Posterior cingulate gyrus (tissue), 11 donors: ENCODE results near the gene PARP9.
"Not testable (repeated sequence)": the region's sequence is repeated elsewhere in the genome, so short reads cannot be mapped to it uniquely, and the experiment has no call there.

Source experiments
- DNase-seq, 10 donors: peaks; one replicate each; pipeline versions ENCODE4 v3.0.0 to v3.0.0-alpha.2; 2020 to 2021; ENCODE audit warnings: mixed read lengths in 3 of 10
- intact Hi-C: fragments of 100-400 bp; cut with DNase I; formaldehyde crosslinking; loops from one replicate; pipeline ENCODE4 v1.15.1; 2023

PARP9 gene

DNA sequence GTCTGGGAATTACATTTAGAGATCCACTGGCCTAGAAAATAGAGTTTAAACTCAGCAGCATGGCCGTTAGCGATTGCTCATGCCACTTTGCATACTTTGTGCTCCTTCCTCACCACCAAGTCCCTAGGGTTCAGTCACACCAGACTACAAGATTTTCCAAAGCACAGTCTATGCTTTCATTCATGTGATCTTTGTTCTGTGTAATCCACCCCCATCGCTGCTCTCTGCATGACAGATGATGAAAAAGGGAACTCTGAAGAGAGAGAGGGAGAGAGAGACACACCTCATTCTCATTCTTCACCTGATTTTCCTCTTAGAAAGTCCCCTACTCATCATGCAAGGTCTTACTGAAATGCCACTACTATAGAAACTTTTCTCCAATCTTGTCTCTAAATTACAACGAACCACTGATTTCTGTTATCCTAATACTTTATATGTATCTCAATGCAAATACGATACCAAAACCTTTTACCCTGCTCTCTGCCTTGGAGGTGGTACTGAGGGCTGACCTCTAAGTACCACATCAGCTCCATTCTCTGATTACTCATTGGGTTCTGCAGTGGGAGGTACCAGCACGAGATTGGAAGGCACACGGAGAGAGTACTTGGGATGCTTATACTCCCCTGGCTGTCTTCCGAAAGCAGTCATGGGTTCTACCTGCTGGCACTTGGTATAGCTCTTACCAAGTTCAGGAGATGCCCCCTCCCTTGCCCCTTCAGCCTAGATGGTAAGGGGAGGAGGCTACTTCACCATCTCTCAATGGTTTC lies 12.3 kb upstream of the PARP9 start:
- intact Hi-C loops = no loop called here
- DNase-seq = no peak

DNA sequence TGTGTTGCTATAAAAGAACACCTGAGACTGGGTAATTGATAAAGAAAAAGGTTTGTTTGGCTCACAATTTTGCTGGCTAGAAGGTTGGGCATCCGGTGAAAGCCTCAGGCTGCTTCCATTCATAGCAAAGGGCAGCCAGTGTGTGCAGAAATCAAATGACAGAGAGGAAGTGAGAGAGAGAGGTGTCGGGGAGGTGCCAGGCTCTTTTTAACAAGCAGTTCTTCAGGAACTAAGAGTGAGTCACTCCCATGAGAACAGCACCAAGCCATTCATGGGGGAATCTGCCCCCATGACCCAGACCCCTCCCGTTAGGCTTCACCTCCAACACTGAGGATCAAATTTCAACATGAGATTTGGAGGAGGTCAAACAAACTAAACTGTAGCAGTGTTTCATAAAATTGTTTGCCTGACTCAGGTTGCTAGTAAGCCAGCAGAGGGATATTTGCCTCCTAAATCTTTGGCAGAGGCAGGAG lies 8.9 kb upstream of the PARP9 start:
- intact Hi-C loops = no loop called here
- DNase-seq = no peak

DNA sequence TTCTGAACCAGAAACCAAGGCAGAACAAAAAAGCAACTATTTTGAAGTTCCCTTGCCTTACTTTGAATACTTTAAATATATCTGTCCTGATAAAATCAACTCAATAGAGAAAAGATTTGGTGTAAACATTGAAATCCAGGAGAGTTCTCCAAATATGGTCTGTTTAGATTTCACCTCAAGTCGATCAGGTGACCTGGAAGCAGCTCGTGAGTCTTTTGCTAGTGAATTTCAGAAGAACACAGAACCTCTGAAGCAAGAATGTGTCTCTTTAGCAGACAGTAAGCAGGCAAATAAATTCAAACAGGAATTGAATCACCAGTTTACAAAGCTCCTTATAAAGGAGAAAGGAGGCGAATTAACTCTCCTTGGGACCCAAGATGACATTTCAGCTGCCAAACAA lies 4.7 kb upstream of the PARP9 start:
- intact Hi-C loops = no loop called here

DNA sequence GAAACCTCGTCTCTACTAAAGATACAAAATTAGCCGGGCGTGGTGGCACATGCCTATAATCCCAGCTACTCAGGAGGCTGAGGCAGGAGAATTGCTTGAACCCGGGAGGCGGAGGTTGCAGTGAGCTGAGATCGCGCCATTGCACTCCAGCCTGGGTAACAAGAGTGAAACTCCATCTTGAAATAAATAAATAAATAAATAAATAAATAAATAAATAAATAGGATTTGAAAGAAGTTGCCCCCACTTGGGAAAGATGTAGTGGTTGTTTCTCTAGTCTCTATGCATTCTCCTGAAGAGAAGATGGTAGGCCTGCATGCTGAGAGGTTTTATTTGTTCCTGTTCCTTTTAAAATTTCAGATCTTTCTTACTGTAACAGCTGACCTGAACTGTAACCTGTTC lies 4.0 kb upstream of the PARP9 start:
- DNase-seq, intact Hi-C loops: not testable (repeated sequence)

More for the DNA sequence above, 4.7 kb upstream of the PARP9 start:
- no peak for DNase-seq

DNA sequence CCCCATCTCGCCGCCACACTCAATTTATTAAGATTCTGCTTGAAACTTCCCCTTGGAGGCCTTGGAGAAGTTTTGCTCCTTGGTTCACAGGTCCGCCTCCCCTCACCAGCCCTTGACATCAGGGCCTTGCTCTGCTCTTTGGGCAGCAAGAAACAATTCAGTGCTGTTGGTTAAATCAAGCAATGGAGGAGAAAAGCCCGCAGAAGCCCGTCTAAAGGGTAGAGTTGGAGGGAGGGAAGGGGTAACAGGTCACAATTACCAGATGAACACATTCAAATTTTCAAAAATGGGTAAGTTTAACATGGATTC lies 429 bp downstream of the PARP9 start:
- intact Hi-C loops = no loop called here
- no peak for DNase-seq

DNA sequence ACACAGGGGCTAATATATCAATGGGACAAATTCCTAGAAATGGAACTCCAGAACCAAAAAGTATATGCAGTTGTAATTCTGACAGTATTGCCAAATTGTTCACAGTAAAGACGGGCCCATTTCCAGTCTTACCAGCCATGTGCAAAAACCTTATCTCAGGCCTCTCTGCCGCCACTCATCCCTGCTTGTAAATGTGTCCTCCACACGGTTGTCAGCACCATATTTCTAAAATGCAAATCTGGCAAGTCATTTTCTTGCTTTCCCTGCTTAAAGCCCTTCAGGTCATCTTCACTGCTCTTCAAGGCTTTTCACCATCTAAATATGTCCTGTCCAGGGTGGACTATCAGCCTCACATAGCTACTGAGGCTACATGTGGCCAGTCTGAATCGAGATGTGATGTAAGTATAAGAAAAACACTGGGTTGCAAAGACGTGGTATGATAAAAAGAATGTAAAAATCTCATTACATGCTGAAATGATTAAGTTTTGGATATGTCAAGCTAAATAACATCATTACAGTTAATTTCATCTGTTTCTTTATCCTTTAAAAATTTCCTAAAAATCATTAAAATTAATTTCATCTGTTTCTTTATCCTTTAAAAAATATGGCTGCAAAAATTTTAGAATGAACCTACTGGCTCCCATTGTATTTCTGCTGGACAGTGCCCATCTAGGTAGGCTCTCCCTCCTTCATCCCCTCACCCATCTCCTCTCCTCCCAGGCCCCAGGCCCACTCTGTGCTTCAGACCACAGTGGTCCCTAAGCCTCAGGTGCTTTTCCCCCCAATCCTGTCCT lies 980 bp downstream of the PARP9 start:
- intact Hi-C loops = no loop called here
- no peak for DNase-seq

DNA sequence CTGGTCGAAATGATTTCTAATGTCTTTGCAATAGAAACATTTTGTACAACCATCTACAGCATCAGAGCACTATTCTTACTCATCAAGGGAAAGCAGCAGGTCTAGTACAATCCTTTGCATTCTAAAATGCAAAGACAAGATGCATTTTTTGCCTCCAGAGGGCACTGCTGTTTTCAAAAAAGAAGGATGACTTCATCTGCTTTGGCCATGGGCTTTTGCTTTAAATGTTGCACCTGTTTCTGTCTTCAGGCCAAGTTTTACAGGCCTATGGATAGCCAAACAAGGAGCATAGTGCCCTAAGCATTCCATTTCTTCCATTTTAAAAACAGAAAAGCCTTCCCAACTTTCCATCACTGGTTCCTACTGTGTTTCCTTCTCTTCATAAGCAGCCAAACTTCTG lies 3.4 kb downstream of the PARP9 start:
- no peak for DNase-seq
- intact Hi-C loops = loop anchor here (2.0 kb wide), 1 partner anchor 118 kb away; no protein-coding TSS in a partner anchor

DNA sequence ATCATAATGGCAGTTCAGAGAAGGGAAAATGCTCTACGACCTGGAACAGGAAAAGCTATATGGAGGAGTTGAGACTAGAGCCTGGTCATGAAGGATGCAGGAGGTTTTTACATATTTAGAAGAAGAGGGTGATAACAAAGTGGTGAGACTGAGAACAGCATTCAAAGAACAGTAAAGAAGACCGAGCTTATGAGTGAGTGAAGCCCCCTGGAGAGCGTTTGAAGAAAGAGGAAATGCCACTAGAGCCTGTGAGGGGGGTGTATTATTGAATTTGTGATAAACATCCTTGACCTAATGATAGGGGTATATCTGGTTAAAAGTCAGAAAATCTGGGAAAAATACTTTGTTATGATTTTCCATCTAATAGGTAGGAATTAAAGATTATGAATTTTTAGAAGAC lies 4.2 kb downstream of the PARP9 start:
- DNase-seq = no peak
- intact Hi-C loops = loop anchor here (2.0 kb wide), 1 partner anchor 119 kb away; no protein-coding TSS in a partner anchor

DNA sequence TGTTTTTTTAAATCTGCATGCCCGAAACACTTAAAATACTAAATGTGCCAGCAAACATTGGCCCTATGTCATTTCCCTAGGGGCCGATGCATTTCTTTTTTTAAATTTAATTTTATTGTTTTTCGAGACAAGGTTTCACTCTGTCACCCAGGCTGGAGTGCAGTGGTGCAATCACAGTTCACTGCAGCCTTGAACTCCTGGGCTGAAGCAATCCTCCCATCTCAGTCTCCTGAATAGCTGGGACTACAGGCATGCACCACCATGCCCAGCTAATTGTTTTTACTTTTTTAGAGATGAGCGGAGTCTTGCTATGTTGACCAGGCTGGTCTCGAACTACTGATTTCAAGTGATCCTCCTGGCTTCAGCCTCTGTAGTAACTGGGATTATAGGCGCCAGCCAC lies 5.5 kb downstream of the PARP9 start:
- intact Hi-C loops = no loop called here
- DNase-seq = no peak

DNA sequence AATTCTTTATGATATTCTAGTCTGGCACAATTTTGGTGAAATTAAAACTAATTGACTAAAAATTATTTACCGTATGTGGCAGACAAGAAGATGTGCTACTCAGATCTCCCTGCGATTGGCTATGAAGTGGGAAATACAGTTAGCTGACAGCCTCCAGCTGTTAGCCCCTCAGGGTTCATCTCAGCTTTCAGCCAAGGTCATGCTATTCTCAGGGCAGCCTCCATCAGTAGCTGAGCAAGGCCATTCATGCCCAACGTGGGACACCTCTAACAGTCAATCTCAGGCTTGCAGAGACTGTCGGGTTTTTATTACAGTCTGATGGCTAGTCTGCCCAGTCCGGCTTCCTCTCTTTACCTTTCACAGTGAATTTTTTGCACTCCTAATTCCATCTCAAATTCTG lies 6.7 kb downstream of the PARP9 start:
- intact Hi-C loops = no loop called here
- DNase-seq = no peak

DNA sequence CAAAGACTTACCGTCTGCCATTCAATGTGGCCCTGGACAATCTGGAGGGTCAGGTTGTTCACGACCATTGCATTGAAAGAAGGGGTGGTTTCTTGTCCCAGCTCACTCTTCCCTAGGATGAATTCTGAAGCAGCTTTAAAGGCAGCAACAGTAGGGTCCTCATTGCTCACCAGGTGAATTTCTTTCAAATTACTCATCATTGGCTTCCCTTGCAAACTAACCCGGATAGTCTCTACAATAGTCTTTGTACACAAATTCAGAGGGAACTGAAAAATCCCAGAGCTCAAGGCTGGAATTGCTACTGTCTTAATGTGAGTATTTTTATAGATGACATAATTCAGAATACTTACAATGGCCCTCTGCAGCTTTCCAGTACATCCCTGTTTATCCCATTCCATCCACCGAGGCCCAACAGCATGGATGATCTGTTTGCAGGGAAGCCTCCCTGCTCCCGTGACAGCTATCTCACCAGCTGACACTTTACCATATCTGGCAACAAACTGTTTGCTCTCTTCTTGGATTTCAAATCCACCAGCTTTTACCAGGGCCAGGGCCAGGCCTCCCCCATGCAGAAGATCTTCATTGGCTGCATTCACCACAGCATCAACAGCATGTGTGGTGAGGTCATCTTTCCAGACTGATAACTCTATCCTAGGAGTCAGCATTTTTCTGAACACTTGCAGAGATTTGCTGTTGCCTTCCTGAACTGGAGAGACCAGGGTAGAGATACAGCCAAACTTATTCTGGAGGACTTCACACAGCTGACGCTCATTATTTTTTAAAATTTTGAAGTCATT lies 8.6 kb downstream of the PARP9 start:
- intact Hi-C loops = no loop called here
- no peak for DNase-seq

DNA sequence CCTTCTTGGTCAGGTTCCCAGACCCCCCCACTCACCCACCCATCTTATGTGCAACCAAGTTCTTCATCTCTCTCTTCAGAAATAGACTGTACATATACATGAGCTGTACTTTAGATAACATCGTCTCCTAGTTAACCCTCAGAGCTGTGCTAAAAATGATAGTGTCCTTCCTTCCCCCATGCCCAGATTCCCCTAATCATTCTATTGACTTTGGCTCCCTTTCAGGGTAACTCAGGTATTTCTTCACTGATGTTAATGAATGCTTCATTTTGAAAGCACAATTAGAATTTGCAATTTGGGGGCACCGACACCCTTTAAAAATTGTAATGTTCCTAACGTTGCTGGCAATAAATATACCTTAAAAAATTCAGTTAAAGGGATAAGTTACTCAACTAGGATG lies 10.9 kb downstream of the PARP9 start:
- intact Hi-C loops = no loop called here

DNA sequence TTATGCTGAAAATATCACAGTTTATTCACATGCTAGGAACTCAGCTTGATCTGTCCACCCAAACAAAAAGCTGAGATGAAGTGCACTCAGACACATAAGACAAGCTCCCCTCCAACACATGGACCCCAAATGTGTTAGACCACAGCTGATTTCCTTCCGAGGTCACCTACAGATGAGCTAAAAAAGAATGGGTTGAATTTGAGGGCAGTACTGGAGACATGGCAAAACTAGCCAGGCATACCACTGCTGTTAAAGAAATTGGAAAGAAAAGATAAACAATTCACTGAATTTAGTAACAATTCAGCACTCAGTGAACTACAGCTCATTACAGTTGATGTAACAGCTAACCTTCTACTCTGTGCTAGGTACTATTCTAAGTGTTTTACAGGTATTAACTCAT lies 15.5 kb downstream of the PARP9 start:
- DNase-seq = no peak
- intact Hi-C loops = no loop called here

More for the DNA sequence above, 10.9 kb downstream of the PARP9 start:
- DNase-seq = no peak

DNA sequence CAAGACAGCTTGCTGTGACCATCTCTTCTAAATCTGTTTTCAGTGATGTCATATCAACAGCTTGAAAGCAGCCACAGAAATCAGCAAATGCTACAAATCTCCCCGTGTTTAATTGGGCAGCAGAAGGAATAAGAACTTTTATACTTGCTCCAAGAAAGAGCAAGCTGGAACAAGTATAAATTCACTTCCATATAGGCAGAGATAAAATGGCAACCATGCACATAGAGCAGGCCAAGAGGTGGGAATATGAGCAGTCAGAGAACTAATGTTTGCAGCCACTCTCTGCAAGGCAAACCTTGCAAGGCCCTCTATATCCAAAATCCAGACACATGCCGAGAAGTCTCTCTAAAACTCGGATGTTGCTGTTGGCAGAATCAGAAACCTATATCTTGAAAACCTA lies 16.0 kb downstream of the PARP9 start:
- intact Hi-C loops = no loop called here
- DNase-seq = no peak

DNA sequence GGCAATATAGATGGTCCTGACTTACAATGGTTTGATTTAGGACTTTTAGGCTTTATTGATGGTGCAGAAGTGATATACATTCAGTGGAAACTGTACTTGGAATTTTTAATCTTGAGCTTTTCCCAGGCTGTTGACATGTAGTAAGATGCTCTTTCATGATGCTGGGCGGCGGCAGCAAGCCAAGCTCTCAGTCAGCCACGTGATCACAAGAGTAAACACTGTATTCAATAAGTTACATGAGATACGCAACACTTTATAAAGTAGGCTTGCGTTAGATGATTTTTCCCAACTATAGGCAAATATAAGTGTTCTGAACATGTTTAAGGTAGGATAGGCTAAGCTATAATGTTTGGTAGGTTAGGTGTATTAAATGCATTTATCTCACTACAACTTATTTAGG lies 17.9 kb downstream of the PARP9 start:
- intact Hi-C loops = no loop called here
- DNase-seq = no peak

DNA sequence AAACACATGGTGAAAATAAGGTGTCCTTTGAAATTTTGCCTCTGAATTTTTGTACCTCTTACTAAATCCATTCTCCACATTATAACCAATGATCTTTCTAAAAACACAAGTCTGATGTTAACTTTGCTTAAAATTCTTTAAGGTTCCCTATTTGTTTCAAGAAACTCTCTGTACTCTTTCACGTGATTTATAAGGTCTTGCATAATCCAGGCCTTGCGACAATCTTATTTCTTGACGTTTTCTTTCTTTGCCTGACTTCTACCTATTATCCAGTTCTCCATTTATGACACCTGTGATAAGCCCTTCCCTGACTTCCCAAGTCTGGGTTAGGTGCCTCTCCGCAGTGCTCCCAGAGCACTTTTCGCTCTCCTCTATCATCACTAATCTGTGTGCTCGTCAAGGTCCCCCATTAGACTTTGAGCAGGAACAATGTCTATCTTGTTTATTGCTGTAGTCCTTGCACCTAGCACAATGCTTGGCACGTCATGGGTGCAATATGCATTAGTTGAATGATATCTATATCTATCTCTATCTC lies 25.1 kb downstream of the PARP9 start:
- no peak for DNase-seq
- intact Hi-C loops = no loop called here

DNA sequence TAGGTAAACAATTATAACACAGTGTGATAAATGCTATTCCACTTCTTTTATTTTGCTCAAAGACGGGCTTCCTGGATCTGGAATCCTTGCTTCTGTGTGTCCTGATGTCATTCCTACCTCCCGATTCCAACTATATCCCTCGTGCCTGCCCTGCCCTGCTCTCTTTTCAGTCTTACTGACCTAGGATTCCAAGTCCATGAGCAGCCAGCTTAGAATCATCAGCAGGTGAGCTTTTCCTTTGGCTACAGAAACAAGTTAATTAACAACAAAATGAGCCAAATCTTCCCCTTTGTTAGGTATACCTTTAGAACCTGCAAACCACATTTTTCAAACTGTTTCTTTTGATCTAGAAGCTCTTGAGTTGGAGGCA lies 27.5 kb downstream of the PARP9 start:
- intact Hi-C loops = no loop called here

DNA sequence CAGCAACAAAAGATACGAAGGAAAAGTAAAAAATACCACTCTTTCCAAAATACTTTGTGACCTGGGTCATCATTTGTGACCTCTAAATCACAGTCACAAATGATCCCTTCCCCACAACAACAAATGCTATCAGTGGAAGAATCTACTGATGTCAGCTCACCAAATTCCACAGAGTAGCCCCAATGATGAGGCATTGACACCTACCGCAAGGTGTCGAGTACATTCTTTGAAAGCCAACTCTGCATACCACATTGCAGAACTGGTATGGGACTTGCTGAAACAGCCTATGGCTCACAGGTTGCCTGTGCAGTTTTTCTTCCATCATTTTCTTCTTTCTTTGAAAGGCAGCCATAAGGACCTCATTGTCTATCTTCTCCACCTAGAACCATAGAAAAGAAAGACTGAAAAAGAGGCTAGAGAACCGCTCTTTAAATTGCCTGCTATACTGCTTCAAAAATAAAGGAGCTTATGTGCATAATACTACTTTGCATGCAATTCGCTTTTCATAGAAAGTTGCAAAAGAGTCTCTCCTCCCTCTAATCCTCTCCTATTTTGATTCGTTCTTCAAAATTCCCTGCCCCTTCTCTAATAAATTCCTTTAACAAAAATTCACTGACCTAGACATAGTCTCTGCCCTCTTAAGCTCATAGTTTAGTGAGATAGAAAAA lies 28.0 kb downstream of the PARP9 start:
- intact Hi-C loops = no loop called here
- no peak for DNase-seq

More for the DNA sequence above, 27.5 kb downstream of the PARP9 start:
- DNase-seq = no peak

DNA sequence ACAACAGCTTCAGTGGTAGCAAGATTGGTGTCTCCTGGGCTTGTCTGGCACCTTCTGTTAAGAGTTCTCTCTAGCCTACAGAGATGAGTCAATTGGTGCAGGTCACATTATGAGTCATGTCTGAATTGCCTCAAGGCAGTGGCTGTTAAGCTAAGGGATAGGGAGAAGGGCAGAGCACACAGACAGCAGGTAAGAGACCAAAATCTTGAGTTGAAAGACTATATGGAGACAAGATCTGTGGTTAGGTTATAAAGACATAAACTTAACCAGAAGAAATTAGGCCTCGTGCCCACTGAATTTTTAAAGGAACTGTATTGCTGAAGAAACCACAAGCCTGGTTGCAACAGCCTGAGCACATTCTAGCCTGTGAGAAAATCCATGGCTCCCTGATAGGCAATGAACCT lies 30.2 kb downstream of the PARP9 start:
- intact Hi-C loops = no loop called here
- no peak for DNase-seq

DNA sequence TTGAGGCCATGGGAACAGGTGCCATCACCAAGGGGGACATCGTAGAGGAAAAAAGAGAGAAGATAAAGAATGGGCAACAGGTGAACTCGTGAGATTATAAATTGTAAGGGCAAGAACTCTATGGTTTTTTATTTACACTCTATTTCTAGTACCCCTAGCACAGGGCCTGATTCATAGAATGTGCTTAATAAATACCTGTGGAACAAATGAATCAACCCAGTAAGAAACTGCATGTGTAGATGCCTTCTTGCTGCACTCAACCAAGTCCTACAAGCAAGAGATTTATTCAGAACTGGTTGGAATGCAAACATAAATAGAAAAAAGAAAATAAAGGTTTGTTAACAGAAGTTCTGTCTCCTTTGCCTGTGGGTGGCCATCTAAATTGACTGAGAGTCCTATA lies 30.6 kb downstream of the PARP9 start:
- intact Hi-C loops = no loop called here
- DNase-seq = no peak
